ENCODE measurements around the gene ZDHHC12. TPM values are rescaled to one million over a fixed set of nuclear protein-coding genes. Genes with fewer than 3 reads are reported as not detected.
A peak's percentile ranks its signal among the peaks of the same experiment; 100 is the strongest.

Gene ZDHHC12, protein sequence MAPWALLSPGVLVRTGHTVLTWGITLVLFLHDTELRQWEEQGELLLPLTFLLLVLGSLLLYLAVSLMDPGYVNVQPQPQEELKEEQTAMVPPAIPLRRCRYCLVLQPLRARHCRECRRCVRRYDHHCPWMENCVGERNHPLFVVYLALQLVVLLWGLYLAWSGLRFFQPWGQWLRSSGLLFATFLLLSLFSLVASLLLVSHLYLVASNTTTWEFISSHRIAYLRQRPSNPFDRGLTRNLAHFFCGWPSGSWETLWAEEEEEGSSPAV
- 66.2 TPM for total RNA-seq

DNA sequence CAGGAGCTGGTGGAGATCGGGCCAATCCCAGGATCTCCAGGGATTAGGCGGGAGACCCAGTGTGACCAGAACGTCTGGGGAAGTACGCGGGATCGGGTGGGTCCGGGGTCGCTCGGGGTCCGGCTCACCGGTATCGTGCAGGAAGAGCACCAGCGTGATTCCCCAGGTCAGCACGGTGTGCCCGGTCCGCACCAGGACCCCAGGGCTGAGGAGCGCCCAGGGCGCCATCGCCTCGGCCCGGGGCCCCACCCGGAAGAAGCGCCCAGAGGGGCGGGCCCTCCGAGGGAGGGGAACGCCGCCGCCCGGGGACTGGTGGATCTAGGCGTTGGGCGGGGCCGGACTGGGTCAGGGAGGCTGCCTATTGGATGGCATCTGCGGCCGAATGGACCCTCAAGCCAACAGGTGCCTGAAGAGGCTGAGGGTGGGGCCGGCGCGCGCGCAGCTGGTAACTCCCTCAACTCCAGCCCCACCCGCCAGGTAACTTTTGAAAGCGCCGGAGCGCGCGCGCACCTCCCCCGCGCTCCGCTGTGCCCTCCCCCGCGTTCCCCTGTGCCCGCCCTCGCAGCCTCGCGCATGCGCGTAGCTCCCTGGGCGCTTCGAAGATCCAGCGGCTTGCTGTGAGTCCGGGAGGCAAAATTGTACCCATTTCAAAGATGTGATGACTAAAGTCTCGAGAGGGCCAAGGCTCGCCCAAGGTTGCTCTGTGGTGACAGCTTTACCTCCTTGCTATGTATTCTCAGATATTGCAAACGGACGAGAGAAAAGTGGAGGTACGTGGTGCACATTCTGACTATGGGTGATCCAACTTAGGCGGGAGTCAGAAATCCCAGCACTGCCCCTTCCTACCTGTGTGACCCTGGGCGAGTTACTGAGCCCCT is at the start of gene ZDHHC12:
TSS of gene ZDHHC12 (minus strand) at position 262 of the 878 bp plus-strand sequence. CDS start at position 228, 34 bp downstream.
- DNase-seq (ENCODE audit: low spot score), result peak; percentile 98

DNA sequence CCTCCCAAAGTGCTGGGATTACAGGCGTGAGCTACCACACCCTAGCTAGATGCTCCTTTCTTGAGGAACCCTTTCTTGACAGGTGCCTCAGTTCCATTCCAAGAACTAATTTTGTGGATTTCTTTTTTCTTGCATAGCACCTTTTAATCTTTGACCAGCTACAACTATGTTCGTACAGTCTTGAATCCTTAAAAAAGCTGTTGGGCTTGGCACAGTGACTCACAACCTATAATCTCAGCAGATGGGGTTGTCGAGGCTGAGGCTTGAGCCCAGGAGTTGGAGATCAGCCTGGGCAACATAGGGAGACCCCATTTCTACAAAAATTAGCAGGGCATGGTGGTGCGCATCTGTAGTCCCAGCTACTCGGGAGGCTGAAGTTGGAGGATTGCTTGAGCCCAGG is 49.1 kb upstream of the ZDHHC12 start:
- DNase-seq (ENCODE audit: low spot score), result no peak

DNA sequence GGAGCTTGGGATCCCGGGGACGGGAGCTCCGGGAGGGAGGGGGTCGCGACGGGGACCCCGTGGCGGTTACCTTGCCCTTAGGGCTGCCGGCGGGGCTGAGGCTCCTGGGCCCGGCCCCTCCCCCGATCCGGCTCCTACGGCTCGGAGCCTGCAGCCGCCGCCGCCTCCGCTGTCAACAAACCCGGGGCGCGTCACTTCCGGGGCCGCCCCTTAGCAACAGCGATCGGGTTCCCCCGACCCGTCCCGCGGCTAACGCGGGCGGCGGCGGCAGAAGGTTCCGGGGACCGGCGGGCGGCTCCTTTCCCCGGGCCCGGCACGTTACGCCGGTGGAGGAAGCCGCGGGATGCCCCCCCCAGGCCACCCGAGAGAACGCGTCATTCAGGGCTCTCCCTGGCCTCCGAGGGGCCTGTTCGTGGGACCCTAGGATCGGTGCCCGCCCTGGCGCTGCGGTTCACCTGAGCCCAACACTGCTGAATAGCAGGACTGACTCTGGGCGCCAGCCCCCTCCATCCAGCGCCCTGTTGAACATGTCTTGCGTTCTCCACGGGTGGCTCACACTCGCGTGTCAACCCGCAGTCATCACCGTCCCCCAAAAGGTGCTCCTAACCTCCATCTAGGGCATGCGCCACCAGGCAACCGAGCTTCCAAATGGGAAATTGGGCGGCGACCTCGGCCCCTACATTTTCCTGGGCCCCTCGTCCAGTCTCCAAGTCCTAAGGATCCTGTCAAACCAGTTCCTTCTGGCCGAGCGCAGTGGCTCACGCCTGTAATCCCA is 48.0 kb upstream of the ZDHHC12 start, which contains the start of gene ZER1:
TSS of gene ZER1 (minus strand) at position 183 of the 775 bp plus-strand sequence. CDS start 16,362 bp downstream, outside the sequence.
- DNase-seq (ENCODE audit: low spot score), result peak; percentile 93

DNA sequence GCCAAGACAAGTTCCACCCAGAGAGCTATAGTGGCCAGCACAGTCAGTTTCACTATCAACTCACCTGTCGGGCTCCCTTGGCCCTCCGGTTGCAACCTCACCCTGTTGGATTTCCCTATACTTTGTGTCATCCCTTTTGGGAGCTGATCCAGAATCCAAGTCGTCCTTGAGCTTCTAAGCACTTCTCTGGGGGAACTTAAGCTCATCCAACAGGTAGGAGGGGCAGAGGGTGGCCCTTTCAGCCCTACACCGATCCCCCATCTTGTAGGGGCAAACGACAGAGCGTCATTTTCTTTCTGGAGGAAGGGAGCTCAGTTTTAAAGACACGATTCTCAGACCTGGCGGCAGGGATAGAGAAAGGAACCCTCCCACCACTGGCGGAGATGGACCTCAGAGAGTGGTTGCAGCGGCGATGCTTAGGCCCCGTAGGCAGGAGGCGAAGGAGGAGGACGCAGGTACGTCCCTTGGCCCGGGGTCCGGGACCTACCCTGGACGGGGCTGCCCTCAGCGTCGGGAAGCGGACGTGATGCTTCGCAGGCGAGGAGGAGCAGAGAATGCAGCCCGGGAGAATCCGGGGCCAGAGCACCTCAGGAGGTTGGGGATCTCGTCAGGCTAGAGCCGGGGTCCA is 47.3 kb upstream of the ZDHHC12 start:
- DNase-seq (ENCODE audit: low spot score), result no peak

DNA sequence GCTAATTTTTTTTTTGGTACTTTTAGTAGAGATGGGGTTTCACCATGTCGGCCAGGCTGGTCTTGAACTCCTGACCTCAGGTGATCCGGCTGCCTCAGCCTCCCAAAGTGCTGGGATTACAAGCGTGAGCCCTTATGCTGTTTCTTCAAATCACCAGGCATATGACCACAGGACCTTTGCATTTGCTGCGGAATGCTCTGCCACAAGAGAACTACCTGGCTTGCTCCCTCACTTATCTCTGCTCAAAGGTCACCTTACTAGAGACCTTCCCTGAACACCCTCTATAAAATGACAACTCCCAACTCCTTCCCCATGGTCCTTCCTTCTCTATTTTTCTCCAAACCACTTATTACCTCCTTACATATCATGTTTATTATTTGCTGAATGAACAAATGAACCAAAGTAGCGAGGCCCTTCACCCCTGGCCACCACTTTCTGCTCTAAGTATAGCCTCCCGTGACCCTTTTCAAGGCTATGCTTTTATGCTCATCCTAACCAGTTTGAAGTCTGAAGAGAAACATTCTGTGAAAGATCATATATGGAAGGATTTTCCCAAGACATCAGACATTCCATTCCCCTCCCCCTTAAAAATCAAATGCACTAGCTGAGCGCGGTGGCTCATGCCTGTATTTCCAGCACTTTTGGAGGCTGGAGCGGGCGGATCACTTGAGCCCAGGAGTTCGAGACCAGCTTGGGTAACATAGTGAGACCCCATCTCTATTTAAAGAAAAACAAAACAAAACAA is 46.5 kb upstream of the ZDHHC12 start:
- DNase-seq (ENCODE audit: low spot score), result no peak

DNA sequence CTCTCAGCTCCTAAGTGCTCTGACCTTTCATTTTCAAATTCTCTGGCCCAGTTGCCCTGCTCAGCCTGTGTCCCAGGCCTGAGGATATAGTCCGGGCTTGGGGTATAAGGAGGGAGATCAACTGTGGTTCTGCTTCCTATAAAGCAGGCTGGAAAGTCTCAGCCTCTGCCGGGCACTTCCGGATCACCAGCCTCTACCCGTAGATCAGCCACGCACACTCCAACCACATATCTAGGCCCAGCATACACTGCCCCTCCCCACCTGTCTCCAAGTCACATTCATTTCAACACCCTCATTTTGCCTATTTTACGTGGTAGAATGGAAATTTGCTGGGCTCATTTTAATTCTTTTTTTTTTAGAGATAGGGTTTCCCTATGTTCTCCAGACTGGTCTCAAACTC is 44.7 kb upstream of the ZDHHC12 start:
- DNase-seq (ENCODE audit: low spot score), result no peak

DNA sequence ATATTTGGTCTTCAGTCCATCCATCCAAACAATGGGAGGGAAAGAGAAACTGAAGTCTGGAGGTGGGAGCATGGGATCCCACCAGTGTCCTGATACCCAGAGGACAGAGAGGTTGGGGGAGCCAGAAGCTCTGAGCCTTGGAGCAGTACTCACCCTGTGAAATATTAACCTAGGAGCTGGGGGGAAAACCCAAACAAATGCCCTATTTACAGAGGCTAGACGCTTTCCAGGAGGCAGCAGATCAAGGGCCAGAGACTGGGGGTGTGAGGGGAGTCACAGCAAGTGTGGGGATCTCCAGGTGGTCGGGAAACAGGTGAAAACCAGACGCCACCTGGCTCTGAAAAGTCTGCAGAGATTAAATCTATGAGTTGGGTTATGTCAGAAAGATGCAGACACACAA is 41.6 kb upstream of the ZDHHC12 start:
- no peak for DNase-seq (ENCODE audit: low spot score)

DNA sequence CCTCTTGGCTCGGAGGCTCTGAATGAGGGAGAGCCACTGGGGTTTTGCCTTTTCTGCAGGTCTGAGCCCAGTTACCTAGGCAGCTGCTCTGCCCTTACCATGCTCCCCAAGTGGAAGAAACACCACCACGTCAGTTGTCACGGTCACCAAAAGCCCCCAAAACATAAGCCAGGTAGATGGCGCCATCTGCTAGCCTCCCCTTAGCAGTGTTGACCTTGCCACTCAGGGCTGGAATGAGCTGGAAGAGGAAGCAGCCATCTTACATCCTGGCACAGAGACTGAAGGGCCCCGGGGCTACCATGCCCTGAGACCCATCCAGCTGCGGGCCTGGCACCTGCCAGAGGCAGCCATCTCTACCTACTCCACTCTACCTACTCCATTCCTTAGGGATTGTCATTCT is 40.4 kb upstream of the ZDHHC12 start:
- no peak for DNase-seq (ENCODE audit: low spot score)

DNA sequence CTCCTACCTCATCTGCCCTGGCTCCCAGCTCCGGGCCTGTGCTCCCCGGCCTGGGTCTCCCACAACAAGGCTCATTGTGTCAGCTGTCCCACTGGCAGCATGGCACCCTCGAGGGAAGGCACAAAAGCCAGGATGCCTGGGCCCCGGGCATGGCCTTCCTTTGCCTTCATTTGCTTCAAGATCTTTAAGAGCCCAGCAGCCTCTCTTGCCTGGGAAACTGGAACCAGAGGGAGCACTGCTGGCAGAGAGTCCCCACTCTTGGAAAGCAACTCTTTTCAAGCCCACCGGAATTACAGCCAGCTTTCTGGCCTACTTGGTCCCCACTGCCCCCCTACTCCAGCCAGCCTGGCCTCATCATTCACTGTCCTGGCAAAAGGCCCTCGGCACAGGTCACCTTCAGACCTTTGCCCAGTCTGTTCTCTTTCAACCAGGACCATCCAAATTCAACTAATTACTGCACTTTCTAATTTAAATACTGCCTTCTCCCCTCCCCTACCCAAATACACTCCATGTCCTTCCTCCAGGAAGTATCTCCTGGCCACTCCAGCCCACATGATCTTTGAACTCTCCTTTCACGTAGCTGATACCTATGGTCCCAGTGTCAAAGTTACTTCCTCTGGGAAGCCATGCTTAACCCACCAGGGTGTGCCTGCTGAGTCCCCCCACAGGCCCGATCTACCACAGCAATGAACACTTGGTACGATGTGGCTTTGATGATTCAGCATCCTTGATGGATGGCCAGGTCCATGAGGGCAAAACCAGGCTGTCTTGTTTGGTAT is 38.9 kb upstream of the ZDHHC12 start:
- DNase-seq (ENCODE audit: low spot score), result no peak

DNA sequence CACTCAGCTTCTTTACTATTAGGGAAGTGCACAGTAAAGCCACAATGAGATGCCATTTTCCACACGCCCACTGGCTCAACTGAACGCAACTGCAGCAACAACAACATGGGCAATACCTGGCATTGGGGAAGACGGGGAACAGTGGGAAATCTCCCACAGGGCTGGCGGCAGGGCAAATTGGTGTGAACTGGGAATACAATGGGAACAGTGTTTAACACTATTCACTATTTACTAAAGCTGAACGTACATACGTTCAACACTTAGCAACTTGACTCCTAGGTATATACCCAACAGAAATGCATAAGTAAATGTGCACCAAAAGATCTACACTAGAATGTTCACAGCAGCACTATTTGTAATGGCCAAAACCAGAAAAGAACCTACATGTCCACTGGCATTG is 33.7 kb upstream of the ZDHHC12 start:
- no peak for DNase-seq (ENCODE audit: low spot score)

DNA sequence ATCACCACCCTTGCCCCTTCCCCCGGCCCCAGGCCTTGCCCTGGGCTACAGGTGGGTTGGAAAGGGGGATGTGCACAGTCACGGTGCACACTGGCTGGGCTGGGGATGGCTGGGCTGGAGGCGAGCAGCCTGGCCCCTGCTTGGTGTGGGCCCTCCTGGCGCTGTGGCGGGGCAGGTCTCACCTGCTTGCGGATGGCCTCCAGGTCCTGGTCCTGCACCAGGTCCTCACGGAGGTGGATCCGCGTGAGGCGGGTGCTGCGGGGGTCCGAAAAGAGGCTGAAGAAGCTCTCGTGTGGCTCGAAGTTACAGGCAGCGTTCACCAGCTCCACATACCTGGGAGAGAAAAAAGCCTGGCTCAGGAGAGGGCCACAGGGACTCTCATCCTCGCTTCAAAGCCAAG is 29.7 kb upstream of the ZDHHC12 start:
- DNase-seq (ENCODE audit: low spot score), result no peak

DNA sequence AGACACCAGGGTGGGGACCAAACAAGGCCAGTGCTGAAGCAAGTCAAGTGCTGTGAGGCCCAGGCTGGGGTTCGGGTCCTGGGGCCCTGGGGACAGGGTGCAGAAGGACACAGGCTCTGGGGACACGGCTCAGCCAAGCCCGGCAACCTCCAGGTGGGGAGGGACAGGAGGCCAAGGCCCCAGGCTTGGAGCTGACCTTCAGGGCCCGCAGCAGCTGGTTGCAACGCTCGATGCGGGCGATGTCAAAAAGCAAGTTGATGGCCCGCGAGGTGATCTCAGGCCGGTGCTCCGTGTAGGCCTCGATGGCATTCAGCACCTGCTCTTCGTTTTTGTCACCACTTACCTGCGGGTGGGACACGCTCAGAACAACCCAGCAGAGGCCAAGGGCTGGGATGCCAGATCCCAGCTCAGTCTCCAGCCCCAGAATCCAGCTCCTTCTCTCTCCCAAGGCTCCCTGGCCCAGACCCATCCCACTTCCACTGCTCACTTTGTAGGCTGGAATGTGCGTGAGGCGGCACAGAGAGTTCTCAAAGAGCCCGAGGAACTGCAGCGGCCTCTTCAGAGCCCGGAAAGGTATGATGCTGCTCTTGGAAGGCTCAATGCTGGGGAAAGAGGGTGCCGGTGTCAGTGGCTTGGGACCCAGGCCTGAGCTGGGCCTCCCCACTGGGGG is 27.1 kb upstream of the ZDHHC12 start:
- no peak for DNase-seq (ENCODE audit: low spot score)

DNA sequence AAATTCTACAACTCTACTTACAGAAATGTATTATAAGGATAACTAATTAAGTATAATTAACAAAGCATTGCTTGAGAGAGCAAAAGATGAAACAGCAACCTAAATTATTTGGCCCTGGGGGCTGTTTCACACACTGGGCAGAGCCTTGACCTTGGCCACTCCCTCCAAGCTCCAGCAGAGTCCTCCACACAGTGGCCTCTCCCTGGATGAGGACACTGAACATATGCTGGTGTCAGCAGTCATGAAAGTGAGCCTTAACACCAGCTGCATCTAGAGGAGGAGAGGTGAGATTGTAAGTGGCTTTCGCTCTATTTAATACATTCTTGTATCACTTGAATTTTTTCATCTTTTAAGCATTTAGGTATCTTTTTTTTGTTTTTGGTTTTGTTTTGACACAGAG is 23.3 kb upstream of the ZDHHC12 start:
- no peak for DNase-seq (ENCODE audit: low spot score)

DNA sequence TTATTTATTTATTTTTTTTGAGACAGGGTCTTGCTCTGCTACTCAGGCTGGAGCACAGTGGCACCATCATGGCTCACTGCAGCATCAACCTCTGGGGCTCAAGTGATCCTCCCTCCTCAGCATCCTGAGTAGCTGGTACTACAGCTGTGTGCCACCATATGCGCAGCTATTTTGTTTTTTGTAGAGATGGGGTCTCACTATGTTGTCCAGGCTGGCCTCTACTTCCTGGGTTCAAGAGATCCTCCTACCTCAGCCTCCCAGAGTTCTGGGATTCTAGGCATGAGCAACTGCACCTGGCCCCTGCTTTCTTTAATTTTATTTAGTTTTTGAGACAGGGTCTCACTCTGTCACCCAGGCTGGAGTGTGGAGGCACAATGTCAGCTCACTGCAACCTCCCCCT is 19.5 kb upstream of the ZDHHC12 start:
- DNase-seq (ENCODE audit: low spot score), result no peak

DNA sequence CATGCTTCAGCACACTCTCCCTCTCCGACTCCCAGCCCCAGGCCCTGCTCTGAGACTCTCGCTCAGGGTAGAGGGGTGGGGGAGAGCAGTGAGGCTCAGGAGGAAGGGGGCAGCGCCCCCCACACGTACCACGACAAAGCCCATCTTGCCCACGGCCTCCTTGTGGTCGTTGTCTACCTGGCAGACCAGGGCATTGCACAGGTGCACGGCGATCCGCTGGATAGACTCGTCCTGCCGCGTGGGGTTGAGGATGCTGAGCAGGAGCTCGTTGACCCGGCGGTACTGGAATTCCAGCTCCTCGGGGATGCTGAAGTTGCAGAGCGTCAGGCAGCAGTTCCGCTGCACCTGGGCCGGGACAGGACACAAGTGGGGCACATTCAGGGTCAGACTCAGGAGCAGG is 18.5 kb upstream of the ZDHHC12 start:
- DNase-seq (ENCODE audit: low spot score), result no peak

DNA sequence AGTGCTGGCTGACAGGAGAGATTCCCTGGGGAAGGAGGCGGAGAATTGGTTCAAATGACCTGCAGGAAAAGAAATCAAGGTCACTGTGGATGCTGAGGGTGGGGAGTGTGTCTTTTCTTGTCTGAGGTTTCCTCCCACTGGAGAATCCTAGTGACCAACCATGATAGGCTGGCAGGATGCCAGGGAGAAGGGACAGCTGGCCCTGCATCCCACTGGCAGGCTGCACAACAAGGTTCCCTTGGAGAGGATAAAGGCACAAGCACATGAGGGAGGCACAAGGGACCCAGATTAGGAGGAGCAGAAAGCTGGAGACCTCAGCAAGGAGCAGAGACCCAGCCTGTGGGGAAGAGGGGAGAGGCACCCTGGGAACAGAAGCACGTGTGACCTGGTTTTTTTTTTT is 11.4 kb upstream of the ZDHHC12 start:
- no peak for DNase-seq (ENCODE audit: low spot score)

DNA sequence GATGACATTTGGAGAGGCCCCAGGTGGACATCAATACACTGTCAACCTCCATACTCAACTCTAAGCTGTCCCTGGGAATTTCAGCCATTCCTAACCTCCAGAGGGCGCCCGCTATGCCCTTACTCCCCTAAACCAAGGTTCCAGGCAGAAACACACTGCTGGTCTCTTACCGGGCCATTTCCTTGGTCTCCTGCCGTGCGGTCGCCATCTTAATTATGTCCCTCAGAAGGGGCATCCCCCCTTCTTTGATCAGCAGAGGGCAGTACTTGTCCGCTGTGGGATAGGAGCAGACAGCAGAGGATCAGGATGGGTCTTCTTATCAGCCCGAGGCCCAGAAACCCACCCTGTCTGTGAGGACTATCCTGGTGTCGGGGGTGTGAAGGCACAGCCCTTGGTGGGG is 9.3 kb upstream of the ZDHHC12 start:
- peak; percentile 74 for DNase-seq (ENCODE audit: low spot score)

DNA sequence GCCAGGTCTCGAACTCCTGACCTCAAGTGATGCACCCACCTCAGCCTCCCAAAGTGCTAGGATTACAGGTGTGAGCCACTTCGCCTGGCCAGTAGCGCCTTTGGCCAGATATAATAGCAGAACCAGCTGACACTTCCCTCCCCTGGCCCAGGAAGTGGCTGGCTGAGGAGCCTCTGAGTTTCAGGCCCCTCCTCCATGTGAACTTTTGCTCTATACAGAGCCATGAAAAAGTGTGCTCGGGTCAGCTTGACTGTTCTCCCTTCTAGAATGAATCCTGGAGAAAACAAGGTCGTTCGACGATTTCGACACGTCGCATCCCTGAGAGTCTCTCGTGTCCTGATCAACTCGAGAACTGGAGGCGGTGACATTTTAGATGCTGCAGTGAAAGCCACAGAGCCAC is 8.6 kb upstream of the ZDHHC12 start:
- DNase-seq (ENCODE audit: low spot score), result no peak

DNA sequence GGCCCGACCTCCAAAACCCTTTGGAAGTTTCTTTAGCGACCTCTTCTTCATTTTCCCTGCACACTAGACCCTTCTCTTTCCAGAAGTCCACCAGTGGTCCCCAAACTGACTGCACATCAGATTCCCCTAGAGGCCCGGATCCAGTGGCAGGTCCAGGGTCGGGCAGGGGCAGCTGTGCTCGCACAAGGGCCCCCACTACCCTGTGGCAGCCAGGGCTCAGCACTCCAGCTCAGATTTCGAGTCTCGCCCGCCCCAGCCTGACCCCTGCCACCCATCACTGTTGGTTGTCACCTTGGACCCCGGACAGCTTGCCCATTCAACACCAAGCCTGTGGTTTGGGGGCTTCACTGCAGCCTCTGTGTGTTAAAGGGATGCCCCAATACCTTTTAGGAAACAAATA is 7.8 kb upstream of the ZDHHC12 start:
- DNase-seq (ENCODE audit: low spot score), result no peak

DNA sequence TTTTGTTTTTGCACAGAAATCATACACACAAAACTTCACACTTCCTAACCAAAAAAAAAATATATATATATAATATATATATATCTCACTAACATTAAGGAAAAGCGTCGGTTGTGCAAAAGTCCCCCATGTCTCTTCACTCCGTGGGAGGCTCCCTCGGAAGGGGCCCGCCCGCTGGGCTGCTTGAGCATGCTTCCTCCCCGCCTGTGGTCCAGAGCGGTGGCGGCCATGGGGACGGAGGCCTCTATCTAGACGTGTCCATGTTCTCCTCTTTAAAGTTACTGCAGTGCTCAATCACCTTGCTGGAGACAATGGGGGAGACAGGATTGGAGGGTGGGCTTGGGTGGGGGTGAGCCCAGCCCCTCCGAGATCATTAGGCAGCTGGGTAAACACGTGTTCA is 7.2 kb upstream of the ZDHHC12 start:
- DNase-seq (ENCODE audit: low spot score), result no peak

Measured in mucosa of gallbladder (tissue), 1 donor.